Gastroesophageal sphincter (tissue), 4 donors: ENCODE measurements around the gene CCRL2. TPM values are rescaled to one million over a fixed set of nuclear protein-coding genes. Genes with fewer than 3 reads are reported as not detected.

Experiments
- ATAC-seq: fragments of 150-250 bp; one replicate; pipeline ENCODE4 v1.9.1; 2016; ENCODE audit warnings: mild to moderate bottlenecking, moderate library complexity
- H3K27ac ChIP-seq, 4 donors: fragments of 200-600 bp; sonication (generic) in 3 of 4; 1 replicate in 3 of 4; 2 replicates in 1 of 4; pipeline ENCODE4 v1.5.1; 2016 to 2019
- H3K27me3 ChIP-seq: fragments of 200-600 bp; sonication (generic); one replicate; pipeline ENCODE4 v1.5.1; 2019
- H3K36me3 ChIP-seq, 2 donors: fragments of 200-600 bp; sonication (generic); one replicate each; pipeline ENCODE4 v1.5.1; 2019; ENCODE audit warnings: control low read depth in 1 of 2
- H3K4me1 ChIP-seq, 3 donors: fragments of 200-600 bp; sonication (generic); 1 replicate in 2 of 3; 2 replicates in 1 of 3; pipeline ENCODE4 v1.5.1; 2016 to 2019; ENCODE audit warnings: control low read depth in 2 of 3
- H3K4me3 ChIP-seq, 2 donors: fragments of 200-600 bp; sonication (generic); one replicate each; pipeline ENCODE4 v1.5.1; 2019; ENCODE audit warnings: mild to moderate bottlenecking in 1 of 2, moderate library complexity in 1 of 2
- H3K9me3 ChIP-seq, 3 donors: fragments of 200-600 bp; sonication (generic); one replicate each; pipeline ENCODE4 v1.5.1; 2017 to 2019; ENCODE audit warnings: control low read depth in 2 of 3
- CTCF ChIP-seq, 4 experiments: fragments of 200-600 bp in 2 of 4; fragments of 450-650 bp in 2 of 4; sonication (generic) in 1 of 4; IDR thresholded peaks; one replicate each; pipeline ENCODE4 v1.5.1; 2017 to 2019; ENCODE audit warnings: antibody characterized with exemption in 4 of 4, mild to moderate bottlenecking in 2 of 4, moderate library complexity in 2 of 4
- EP300 ChIP-seq: sonication (generic); formaldehyde crosslinking; IDR thresholded peaks from one replicate; pipeline ENCODE4 v1.6.1; 2017; ENCODE audit warnings: antibody characterized with exemption, mild to moderate bottlenecking
- POLR2A ChIP-seq, 2 donors: fragments of 450-650 bp; IDR thresholded peaks; one replicate each; pipeline ENCODE4 v1.6.1; 2017; ENCODE audit warnings: antibody characterized with exemption in 2 of 2, mild to moderate bottlenecking in 2 of 2, moderate library complexity in 1 of 2
- POLR2AphosphoS5 ChIP-seq: sonication (generic); formaldehyde crosslinking; IDR thresholded peaks from one replicate; pipeline ENCODE4 v1.6.1; 2017; ENCODE audit warnings: antibody characterized with exemption
- WGBS, 2 donors: methylation state at CpG; one replicate each; pipeline ENCODE4 v1.1.5; 2018; ENCODE audit warnings: low coverage in 1 of 2; 5-methylcytosine and 5-hydroxymethylcytosine counted together
- total RNA-seq, 4 donors: library from RNA; depleted of rRNA; stranded (reverse); fragments of >200 nt; gene quantifications; one replicate each; pipeline ENCODE4 v1.1.0, GENCODE V29; 2016

The CCRL2 gene
- total RNA-seq, 4 donors from 2014 or later: 0.89 to 15.8 (median 1.9) TPM

- Histone ChIP-seq H3K27ac (no peak overlapping the region), H3K27me3 (no peaks in the 10 kb centered on the region), H3K4me1 (no peaks in the 10 kb centered on the region), H3K36me3 (no peaks in the 10 kb centered on the region), H3K4me3 (no peak overlapping the region), H3K9me3 (no peaks in the 10 kb centered on the region)
- whole genome bisulfite sequencing, 2 donors: 40 to 86% methylated on average over 1 to 2 of the region's 2 CpGs
- TF ChIP-seq POLR2AphosphoS5 (no peak), CTCF (IDR thresholded peaks at IDR 0.05) (no peak), POLR2A (IDR thresholded peaks at IDR 0.05) (no peak)
- no peak for ATAC-seq
These were observed 14.0 kb upstream of the CCRL2 start for GRCh38 chr3:46393011-46393410.

- no peak for ATAC-seq
- 66 to 72% methylated on average over 3 to 5 of the region's 8 CpGs for WGBS, 2 donors
These were observed 13.3 kb upstream of the CCRL2 start for GRCh38 chr3:46393554-46394434.

GRCh38 chr3:46395210-46395661 is 11.8 kb upstream of the CCRL2 start:
- Histone ChIP-seq H3K4me3 (no peak overlapping the region), H3K27ac (no peak overlapping the region), H3K27me3 (no peaks in the 10 kb centered on the region), H3K4me1 (no peaks in the 10 kb centered on the region), H3K9me3 (no peaks in the 10 kb centered on the region), H3K36me3 (no peaks in the 10 kb centered on the region)
- no peak for ATAC-seq
- 55 to 74% methylated on average over 4 to 6 of the region's 6 CpGs for whole genome bisulfite sequencing, 2 donors
- no peak for TF ChIP-seq EP300
- no peak for TF ChIP-seq POLR2AphosphoS5
- no peak for TF ChIP-seq CTCF (IDR thresholded peaks at IDR 0.05)
- TF ChIP-seq POLR2A (IDR thresholded peaks at IDR 0.05): no peak

More at GRCh38 chr3:46393554-46394434, 13.3 kb upstream of the CCRL2 start:
- no peak overlapping the region for H3K4me3 ChIP-seq
- H3K9me3 ChIP-seq: no peaks in the 10 kb centered on the region
- no peaks in the 10 kb centered on the region for H3K27me3 ChIP-seq
- TF ChIP-seq EP300: no peak
- no peak for TF ChIP-seq POLR2A (IDR thresholded peaks at IDR 0.05)
- no peak for TF ChIP-seq CTCF (IDR thresholded peaks at IDR 0.05)
- no peak for TF ChIP-seq POLR2AphosphoS5
- H3K36me3 ChIP-seq: no peaks in the 10 kb centered on the region
- H3K27ac ChIP-seq: no peak overlapping the region
- H3K4me1 ChIP-seq: no peaks in the 10 kb centered on the region

GRCh38 chr3:46395766-46396530 is 11.1 kb upstream of the CCRL2 start:
- H3K36me3 ChIP-seq: no peaks in the 10 kb centered on the region
- no peaks in the 10 kb centered on the region for H3K9me3 ChIP-seq
- no peak overlapping the region for H3K27ac ChIP-seq
- TF ChIP-seq POLR2AphosphoS5 (no peak), EP300 (no peak), POLR2A (IDR thresholded peaks at IDR 0.05) (no peak), CTCF (IDR thresholded peaks at IDR 0.05) (no peak)
- H3K27me3 ChIP-seq: no peaks in the 10 kb centered on the region
- ATAC-seq: no peak
- no peak overlapping the region for H3K4me3 ChIP-seq
- no peaks in the 10 kb centered on the region for H3K4me1 ChIP-seq
- 48 to 56% methylated on average over 4 of the region's 6 CpGs for WGBS, 2 donors
